ENCODE data around the gene PNMA8C.
"Not testable (repeated sequence)": the region's sequence is repeated elsewhere in the genome, so short reads cannot be mapped to it uniquely, and the experiment has no call there.

PNMA8C gene

GRCh38 chr19:46411088-46411924 lies 17.4 kb downstream of the PNMA8C start:
- no peak for DNase-seq (ENCODE audit: low read depth)

- no peak for DNase-seq (ENCODE audit: low read depth)
These were observed 18.3 kb downstream of the PNMA8C start for GRCh38 chr19:46410205-46411087.

GRCh38 chr19:46409191-46409590 lies 19.5 kb downstream of the PNMA8C start:
- no peak for DNase-seq (ENCODE audit: low read depth)

- DNase-seq (ENCODE audit: low read depth) = no peak
These were observed 20.1 kb downstream of the PNMA8C start for GRCh38 chr19:46408664-46409039.

- DNase-seq (ENCODE audit: low read depth) = no peak
These were observed 20.7 kb downstream of the PNMA8C start for GRCh38 chr19:46407856-46408663.

GRCh38 chr19:46406976-46407375 lies 21.8 kb downstream of the PNMA8C start:
- DNase-seq (ENCODE audit: low read depth) = no peak

- DNase-seq (ENCODE audit: low read depth) = no peak
These were observed 23.8 kb downstream of the PNMA8C start for GRCh38 chr19:46404753-46405468.

GRCh38 chr19:46404055-46404752 lies 24.5 kb downstream of the PNMA8C start:
- DNase-seq (ENCODE audit: low read depth) = no peak

- DNase-seq (ENCODE audit: low read depth) = no peak
These were observed 26.0 kb downstream of the PNMA8C start for GRCh38 chr19:46402725-46403124.

- DNase-seq (ENCODE audit: low read depth) = not testable (repeated sequence)
These were observed 30.8 kb downstream of the PNMA8C start for GRCh38 chr19:46397801-46398479.

GRCh38 chr19:46394402-46394797 lies 34.3 kb downstream of the PNMA8C start:
- DNase-seq (ENCODE audit: low read depth) = no peak

- no peak for DNase-seq (ENCODE audit: low read depth)
These were observed 35.0 kb downstream of the PNMA8C start for GRCh38 chr19:46393456-46394401.

- no peak for DNase-seq (ENCODE audit: low read depth)
These were observed 35.9 kb downstream of the PNMA8C start for GRCh38 chr19:46392837-46393236.

- DNase-seq (ENCODE audit: low read depth) = no peak
These were observed 36.4 kb downstream of the PNMA8C start for GRCh38 chr19:46392252-46392801.

- no peak for DNase-seq (ENCODE audit: low read depth)
These were observed 37.2 kb downstream of the PNMA8C start for GRCh38 chr19:46391296-46392251.

- no peak for DNase-seq (ENCODE audit: low read depth)
These were observed 37.9 kb downstream of the PNMA8C start for GRCh38 chr19:46390866-46391265.

- DNase-seq (ENCODE audit: low read depth) = no peak
These were observed 38.4 kb downstream of the PNMA8C start for GRCh38 chr19:46390121-46390858.
